Measurements from ENCODE around the gene ZCCHC3.

The ZCCHC3 gene

GRCh38 chr20:312866-313265 is 15.5 kb downstream of the ZCCHC3 start:
- no peak for TF ChIP-seq CTCF (conservative IDR thresholded peaks at IDR 0.05; ENCODE audit: low read depth, low read length)
- no peak for DNase-seq (ENCODE audit: low read depth)

GRCh38 chr20:313402-313801 is 16.0 kb downstream of the ZCCHC3 start:
- TF ChIP-seq CTCF (conservative IDR thresholded peaks at IDR 0.05; ENCODE audit: low read depth, low read length) = no peak
- no peak overlapping the region for H3K4me3 ChIP-seq (ENCODE audit: low read length)
- no peak for DNase-seq (ENCODE audit: low read depth)

More at GRCh38 chr20:312866-313265, 15.5 kb downstream of the ZCCHC3 start:
- H3K4me3 ChIP-seq (ENCODE audit: low read length) = no peak overlapping the region

GRCh38 chr20:313948-314347 is 16.6 kb downstream of the ZCCHC3 start:
- DNase-seq (ENCODE audit: low read depth) = no peak
- TF ChIP-seq CTCF (conservative IDR thresholded peaks at IDR 0.05; ENCODE audit: low read depth, low read length) = no peak

GRCh38 chr20:316316-317068 is 19.1 kb downstream of the ZCCHC3 start:
- TF ChIP-seq CTCF (conservative IDR thresholded peaks at IDR 0.05; ENCODE audit: low read depth, low read length) = no peak
- H3K4me3 ChIP-seq (ENCODE audit: low read length) = no peak overlapping the region
- no peak for DNase-seq (ENCODE audit: low read depth)

More at GRCh38 chr20:313948-314347, 16.6 kb downstream of the ZCCHC3 start:
- H3K4me3 ChIP-seq (ENCODE audit: low read length) = no peak overlapping the region

- no peak for DNase-seq (ENCODE audit: low read depth)
- TF ChIP-seq CTCF (conservative IDR thresholded peaks at IDR 0.05; ENCODE audit: low read depth, low read length) = peak; percentile 45
- H3K4me3 ChIP-seq (ENCODE audit: low read length) = peak overlapping the region; percentile 76
These were observed 27.0 kb downstream of the ZCCHC3 start for GRCh38 chr20:324177-325044.

- no peak for TF ChIP-seq CTCF (conservative IDR thresholded peaks at IDR 0.05; ENCODE audit: low read depth, low read length)
- H3K4me3 ChIP-seq (ENCODE audit: low read length) = peak within 1 kb of the TSS; percentile 88
- no peak for DNase-seq (ENCODE audit: low read depth)
These were observed 27.9 kb downstream of the ZCCHC3 start, which contains the start of gene SOX12 for GRCh38 chr20:325045-325888. TSS of gene SOX12 (plus strand) at chr20:325552. CDS start at chr20:325925, 373 bp downstream.

Data from retinal pigment epithelial cell (primary cell).